Right lobe of liver (tissue), 4 donors: ENCODE results near the gene FCMR.

Source experiments
- POLR2A ChIP-seq: fragments of 450-650 bp; IDR thresholded peaks from one replicate; pipeline ENCODE4 v1.6.1; 2017; ENCODE audit warnings: antibody characterized with exemption, mild to moderate bottlenecking
- TF ChIP-seq, protein P1 (sequence below), 4 donors: fragments of 200-600 bp in 3 of 4; fragments of 450-650 bp in 1 of 4; IDR thresholded peaks; one replicate each; pipeline versions ENCODE4 v1.5.1 to v1.8.0; 2016 to 2022; ENCODE audit warnings: antibody characterized with exemption in 4 of 4, mild to moderate bottlenecking in 2 of 4
- donor health status: DM: no; HTN: no; CAD: no.
- donor health status: DM: no; HTN: no; CAD: no.
- donor health status: DM: no; HTN: yes; CAD: no.

DNA sequence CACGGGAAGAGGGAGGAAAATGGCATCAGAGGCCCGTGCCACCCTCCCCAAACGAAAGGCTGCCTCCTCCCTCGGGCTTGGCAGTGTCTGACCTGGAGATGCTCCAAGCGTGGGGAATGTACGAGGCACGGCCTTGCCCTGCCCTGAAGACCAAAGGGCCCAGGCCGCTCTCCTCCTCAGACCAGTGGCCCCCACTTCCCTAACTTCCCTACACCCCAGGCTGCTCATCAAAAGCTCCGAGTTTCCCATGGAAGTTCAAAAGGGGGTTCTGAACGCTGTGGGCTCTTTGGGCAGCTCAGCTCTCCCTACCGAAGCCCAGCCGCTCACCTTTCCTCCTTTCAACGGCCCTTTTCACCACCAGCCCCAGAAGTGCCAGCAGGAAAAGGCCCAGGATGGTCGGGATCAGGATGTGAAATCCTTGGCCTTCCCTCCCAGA is 11.8 kb downstream of the FCMR start:
- TF ChIP-seq, protein P1, sequence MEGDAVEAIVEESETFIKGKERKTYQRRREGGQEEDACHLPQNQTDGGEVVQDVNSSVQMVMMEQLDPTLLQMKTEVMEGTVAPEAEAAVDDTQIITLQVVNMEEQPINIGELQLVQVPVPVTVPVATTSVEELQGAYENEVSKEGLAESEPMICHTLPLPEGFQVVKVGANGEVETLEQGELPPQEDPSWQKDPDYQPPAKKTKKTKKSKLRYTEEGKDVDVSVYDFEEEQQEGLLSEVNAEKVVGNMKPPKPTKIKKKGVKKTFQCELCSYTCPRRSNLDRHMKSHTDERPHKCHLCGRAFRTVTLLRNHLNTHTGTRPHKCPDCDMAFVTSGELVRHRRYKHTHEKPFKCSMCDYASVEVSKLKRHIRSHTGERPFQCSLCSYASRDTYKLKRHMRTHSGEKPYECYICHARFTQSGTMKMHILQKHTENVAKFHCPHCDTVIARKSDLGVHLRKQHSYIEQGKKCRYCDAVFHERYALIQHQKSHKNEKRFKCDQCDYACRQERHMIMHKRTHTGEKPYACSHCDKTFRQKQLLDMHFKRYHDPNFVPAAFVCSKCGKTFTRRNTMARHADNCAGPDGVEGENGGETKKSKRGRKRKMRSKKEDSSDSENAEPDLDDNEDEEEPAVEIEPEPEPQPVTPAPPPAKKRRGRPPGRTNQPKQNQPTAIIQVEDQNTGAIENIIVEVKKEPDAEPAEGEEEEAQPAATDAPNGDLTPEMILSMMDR (IDR thresholded peaks at IDR 0.05) = no peak
- TF ChIP-seq POLR2A = no peak
